Inflammatory macrophage treated with lipopolysaccharide for 4 hours (primary cell): Measurements from ENCODE around the gene GSTM4.

Experiments used
- DNase-seq: peaks from one replicate; pipeline ENCODE4 v3.0.0-alpha.2; 2020

The GSTM4 gene

DNA sequence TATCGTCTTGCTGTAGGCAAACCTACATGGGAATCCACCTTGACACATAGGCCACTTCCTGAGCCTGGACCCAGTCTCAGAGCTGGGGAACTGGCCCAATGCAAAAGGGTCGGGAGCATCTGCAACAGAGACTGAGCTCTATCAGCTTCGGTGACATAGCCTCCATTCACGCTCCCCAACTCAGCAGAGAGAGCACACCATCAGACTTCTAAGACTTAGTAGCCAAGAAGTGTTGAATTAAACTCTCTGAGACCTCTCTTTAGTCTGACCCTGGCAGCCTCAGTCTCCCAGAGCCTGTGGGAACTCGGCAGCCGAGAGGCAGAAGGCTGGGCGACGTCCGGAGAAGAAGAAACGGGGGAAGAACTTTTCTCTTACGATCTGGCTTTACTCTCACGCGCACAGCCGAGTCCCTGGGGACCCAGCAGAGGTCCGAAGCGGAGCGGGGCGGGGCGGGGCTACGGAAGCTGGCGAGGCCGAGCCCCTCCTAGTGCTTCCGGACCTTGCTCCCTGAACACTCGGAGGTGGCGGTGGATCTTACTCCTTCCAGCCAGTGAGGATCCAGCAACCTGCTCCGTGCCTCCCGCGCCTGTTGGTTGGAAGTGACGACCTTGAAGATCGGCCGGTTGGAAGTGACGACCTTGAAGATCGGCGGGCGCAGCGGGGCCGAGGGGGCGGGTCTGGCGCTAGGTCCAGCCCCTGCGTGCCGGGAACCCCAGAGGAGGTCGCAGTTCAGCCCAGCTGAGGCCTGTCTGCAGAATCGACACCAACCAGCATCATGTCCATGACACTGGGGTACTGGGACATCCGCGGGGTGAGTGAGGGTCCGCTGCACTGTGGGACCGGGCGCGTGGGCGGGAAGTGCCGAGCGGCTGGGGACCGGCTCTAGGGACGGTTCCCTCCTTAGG is at the start of gene GSTM4:
TSS of gene GSTM4 (plus strand) at position 485 of the 905 bp plus-strand sequence. CDS start at position 776, 291 bp downstream.
- DNase-seq: peak; percentile 70

DNA sequence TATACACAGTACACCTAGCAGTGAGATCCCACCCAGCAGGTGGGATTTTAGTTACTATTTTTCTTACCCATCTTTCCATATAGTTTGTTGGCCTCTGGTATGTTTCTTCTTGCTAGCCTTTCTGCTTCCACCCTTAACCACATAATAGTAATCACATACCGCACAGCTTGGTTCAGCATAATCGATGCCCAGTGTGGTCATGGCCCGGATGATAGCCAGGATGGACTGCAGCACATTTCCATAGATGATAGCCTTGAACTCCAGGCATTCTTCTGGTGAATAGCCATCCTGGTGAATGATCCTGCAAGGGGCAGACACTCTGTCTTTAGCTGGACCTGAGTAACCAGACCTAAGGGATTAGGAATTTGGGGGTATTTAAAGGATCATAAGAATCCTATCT is 46.0 kb upstream of the GSTM4 start:
- no peak for DNase-seq

DNA sequence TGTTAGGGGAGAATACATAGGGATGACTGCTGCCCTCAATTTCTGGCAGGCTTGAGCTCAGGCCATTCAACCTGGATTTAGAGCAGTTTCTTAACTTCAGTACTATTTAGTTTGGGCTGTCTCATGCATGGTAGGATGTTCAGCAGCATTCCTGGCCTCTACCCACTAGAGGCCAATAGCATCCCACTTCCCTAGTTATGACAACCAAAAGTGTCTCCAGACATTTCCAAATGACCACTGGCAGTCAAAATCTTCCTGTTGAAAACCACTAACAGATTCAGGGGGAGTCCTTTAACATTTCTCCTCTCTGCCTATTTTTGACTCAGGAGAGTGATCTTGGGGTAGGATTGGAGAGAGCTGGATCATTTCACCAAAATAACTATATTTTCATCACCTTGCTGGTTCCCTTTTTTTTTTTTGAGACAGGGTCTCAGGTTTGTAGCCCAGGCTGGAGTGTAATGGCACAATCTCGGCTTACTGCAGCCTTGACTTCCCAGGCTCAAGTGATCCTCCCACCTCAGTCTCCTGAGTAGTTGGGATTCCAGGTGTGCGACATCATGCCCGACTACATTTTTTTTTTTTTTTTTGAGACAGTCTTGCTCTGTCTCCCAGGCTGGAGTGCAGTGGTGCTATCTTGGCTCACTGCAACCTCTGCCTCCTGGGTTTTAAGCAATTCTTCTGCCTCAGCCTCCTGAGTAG is 45.1 kb upstream of the GSTM4 start:
- no peak for DNase-seq

DNA sequence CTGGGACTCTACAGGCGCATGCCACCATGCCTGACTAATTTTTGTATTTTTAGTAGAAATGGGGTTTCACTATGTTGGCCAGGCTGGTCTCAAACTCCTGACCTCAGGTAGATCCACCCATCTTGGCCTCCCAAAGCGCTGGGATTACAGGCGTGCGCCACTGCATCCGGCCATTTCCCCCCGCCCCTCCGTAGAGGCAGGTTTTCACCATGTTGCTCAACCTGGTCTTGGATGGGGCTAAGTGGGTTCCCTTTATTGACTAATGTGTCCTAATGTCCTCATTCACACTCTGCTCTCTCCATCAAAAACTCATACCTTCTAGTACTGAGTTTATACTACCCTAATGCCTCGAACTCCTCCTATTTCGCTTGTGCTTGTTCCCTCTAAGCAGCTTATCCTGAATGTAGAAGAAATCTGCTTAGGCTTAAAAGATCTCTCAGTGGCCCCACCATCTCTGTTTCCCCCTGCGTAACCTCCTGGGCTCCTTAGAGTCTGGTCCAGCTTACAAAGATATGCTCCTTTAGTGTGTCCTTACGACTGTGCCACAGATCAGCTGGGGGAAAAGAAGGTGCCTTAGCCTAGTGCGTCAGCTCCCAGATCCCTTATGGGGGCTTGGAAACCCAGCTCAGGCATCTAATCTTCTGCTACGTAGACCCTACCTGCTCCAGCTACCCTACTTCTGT is 44.5 kb upstream of the GSTM4 start:
- DNase-seq: no peak

DNA sequence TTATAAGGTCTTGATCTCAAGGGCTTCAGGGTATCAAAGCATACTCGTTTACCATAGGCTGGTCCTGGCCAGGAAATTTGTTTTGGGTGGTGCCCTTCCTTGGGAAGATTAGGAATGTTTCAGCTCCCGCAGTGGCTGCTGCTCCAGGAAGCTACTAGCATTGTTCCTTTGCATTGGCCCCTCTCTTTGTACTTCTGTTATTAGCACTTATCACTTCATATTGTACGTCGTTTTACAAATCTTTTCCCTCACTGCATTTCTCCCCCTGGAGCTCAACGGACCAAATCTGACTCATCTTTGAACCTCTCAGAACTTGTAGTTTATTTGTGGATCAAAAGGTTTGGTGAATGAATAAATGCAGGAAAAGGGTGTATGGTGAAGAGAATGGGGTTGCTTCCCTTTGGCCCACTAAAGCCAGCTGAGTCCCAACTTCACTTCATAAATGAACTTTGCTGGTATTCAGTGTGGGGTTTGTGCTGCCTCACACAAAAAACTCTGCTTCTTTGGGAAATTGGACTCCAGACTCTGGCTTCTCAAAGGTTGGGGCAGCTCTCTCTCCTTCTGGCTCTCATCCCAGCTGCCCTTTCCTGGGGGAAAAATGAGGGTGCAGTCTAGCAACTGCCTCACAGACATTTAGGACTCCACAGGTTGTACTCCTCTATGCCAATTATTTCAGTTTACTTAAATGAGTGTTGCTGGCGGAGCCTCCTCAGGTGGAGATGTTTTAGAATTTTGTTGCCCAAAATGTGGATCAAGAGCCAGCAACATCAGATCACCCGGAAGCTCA is 42.3 kb upstream of the GSTM4 start:
- no peak for DNase-seq

DNA sequence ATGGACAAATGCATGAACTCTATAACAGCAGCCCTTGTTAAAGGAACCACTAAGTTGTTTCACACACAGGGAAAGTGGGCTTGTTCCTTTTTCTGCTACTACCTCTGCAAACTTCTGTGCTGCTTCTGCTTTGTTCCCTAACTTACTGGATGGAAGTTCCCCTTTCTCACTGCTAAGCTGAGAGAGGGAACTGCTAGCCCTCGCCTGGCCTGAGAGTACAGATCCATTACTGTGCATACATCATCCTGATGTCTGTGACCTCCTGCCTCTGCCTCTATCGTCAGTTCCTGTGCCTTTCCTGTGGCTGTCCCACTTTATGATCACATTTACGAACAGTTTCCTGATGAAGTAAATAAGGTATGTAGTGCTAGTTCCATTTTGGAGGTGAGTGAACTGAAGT is 40.0 kb upstream of the GSTM4 start:
- DNase-seq: peak; percentile 96

DNA sequence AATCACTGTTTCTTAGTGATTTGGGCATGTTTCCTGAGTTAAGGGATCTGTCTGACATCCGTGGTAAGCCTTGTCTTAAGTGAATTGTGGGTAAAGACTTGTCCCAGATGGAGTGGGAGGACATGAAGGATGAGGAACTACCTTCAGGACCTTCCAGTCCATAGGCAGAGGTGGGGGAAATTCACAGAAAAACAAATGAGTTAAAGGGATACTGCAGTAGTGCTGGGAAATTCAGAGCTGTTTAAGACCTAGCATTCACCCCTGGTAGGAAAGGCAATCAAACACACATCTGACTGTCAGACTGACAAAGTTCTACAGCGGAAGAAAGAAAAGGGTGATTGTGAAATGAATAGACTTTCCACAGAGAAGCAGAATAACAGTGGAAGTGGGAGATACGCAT is 39.5 kb upstream of the GSTM4 start:
- DNase-seq: peak; percentile 80

DNA sequence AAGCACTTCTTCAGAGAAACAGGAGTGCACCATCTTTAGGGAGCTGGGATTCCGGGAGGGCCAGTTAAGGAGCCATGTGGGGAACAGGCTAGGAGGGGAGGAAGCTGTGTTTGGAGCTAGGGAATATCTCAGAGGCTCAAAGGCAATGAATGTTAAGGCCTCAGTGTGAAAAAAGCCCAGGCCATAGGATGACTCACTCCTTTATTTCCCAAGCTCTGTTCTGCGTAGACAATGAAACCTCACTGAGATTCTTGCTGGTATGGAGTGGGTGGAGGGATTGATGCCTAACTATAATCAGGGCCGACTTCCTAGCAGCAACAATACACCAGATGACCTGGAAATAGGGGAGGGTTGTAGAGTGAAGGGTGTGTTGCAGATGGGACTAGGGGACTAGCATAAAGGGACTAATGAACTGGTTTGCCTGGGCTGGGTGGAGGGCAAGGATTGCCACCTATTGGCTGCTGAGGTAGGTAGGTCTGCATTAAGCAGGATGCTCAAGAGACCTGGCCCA is 38.6 kb upstream of the GSTM4 start:
- DNase-seq: peak; percentile 91

DNA sequence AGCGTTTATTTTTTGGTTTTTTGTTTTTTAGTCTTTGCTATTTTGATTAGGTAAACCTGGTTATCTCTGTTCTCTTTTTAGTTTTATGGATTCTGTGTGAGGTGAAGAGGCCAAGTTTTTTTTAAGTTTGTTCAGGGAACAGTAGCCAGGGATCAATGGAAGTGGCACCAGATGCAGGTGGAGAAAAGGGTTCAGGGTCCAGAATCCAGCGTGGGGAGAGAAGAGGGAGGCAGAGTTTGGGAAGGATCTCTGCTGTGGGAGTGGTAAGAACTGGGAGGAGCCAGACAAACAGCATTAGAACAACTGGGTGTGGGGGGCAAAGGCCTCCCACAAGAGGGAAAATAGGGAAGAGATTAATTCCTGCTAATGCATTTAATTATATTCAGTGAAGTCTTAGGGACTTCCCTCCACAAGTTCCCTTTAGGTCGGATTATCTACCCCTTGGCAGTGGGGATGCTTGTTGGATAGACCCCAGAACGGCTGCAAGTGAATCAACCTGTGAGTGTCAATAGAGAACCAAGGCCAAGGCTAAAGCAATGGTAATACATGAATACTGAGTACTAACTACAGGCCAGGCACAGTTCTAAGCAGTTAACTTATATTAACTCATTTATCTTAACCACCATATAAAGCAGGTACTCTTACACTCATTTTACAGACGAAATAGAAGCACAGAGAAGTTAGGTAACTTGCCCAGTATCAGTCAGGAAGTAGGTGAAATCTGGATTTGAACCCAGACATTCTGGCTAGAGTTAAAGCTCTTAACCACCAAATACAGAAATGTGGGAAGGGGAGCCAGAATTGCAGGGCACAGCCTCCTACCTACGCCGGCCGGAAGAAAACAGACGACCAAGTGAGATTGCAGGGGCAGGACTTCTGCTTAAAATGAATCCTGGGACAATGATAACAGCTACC is 37.0 kb upstream of the GSTM4 start:
- peak; percentile 57 for DNase-seq

DNA sequence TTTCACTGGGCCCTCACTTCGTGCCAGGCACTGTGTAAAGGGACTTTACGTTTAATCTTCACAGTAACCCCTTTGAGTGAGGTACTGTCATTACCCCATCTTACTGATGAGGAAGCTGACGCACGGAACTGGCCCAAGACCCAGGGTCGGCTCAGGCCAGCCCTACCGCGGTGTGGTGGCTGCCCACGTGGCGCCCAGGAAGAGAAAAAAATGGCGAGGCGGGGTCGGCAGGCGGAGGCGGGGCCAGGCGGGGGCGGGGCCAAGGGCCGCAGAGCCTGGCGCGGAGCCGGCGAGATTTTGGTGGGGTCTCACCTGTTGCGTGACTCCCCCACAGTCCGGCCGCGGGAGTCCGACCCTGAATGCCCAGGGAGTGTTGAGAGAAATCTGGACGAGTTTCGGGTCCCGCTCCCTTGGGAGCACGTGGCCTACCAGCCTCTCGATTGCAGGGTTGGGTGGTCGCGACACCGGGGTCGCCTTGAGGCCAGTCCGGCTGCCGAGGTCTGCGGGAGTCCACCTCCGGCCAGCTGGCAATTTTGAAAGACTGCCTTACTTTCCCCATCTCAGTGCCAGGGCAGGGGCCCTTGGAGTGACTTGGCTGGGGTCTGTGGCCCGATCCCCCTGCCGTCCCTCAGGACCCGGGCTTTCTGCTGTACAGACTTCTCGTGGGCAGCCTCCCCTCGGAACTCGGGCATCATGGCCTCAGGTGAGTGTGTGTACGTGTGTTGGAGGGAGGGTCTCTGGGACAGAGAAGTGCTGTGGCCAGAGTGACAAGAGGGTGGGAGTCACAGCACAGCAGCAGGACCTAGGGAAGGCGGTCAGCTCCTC is 36.1 kb upstream of the GSTM4 start, which contains the start of the genes AMPD2 and GNAT2:
TSS of gene AMPD2 (plus strand) at position 262 of the 825 bp plus-strand sequence. CDS start 1,339 bp downstream, outside the sequence.
TSS of gene GNAT2 (minus strand) at position 41 of the 825 bp plus-strand sequence. CDS start 6,746 bp downstream, outside the sequence.
- peak; percentile 93 for DNase-seq

DNA sequence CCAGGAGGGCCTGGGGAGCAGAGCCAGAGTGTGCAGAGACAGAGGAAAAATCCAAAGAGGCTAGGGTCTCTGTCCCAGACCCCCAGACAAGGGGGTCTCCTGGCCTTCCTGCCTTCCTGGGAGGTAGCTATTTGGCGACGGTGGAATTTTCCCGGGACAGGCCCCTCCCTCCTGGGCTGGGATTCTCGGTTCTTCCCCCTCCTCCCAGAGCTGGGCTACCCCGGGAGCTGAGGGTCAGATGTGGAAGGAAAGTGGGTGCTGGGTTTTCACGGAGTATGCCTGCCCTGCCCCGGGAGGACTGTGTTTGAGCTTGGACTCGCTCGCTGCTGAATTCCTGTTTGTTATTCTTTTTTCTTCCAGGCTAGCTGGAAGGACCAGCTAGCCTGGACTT is 35.5 kb upstream of the GSTM4 start:
- no peak for DNase-seq

DNA sequence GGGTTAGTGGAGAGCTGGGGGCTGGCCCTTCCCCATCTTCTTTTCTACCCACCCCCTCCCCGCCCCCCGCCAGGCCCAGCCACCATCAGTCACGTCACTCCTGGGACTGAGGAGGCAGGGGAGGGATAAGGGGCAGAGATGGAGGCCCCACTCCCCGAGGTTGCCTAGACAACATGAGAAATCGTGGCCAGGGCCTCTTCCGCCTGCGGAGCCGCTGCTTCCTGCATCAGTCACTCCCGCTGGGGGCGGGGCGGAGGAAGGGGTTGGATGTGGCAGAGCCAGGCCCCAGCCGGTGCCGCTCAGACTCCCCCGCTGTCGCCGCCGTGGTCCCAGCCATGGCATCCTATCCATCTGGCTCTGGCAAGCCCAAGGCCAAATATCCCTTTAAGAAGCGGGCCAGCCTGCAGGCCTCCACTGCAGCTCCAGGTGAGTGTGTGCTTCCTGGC is 35.0 kb upstream of the GSTM4 start:
- DNase-seq: peak; percentile 93

DNA sequence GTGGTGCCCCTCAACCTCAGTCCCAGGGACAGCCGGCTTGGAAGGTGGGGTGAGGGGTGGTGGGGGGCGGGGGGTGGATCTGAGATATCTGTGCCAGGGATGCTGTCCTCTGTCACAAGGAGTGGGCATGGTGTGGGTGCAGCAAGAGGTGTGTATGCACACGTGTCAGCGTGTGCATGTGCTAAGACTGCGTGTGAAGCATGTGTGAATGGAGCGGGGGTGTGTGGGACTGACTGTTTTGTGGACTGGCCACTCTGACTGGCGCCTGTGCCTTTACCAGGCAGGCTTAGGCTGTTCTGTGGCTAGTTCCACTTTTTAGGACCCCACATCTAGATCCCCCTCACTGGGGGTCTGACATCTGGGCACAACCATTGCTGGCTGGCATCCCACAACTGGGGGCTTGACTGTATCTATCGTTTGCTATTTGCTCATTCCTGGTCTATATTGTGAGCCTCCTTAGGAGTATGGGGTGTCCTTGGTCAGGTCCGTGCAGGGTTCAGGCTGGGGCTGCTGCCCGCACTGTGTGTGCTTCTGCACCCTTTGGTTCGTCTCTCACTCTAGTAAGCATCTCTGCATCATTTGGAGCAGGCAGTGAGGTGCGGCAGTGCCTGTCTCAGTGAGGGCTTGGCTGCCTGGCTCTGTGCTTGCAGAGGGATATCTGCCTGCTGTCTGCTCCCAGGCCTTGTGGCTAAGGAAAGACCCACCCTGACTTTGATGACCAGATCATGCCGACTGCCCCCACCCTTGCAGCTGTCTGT is 34.3 kb upstream of the GSTM4 start:
- no peak for DNase-seq

DNA sequence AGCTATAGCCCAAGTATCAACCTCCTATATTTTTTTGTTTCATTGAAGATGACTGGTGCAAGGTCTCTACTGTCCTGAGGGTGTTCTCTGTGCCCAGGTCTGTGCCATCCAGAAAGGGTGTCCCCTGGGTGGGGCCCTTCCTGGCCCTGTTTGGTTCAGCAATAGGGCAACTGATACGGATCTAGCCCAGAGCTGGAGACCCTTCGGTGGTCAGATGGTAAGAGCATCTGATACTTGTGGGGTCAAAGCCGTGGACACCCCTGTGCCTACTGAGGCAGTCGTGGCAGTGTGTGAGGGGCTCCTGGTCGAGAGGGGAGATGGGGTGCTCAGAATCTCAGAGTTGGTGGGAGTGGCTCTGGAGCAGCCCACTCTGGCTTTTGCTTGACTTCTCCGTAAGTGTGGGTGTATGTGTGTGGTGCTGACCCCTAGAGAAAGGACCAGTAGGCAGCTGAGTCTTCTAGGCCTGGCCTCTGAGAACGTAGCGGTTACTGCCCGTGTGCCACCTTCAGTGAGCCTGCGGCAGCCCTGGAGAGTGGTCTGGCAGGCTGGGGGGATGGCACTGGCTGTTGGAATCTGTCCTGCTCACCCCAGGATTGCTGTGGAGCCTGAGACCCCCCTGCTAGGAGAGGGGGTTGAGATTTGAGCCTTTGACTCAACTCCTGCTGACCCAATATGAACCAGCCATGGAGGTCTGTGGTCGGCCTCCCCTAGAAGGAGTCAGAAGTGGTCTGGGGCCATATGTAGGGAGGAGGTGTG is 33.6 kb upstream of the GSTM4 start:
- no peak for DNase-seq

DNA sequence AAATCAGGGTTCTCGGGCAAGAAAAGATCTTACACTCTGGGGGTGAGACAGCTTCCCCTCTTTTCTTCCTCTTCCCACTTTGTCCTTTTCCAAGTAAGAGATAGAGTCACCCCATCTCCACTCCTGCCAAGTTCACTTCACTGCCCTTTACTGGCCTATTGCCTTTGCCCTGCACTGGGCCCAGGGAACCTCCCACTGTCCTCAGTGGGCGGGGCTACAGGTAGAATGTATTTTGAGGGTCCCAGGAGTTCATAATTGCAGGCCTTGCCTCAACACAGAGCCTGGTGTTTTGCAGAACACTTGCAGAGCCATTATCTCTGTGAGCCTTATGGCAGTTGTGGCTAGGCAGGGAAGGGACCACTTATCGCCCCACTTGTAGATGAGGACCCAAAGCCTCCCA is 33.0 kb upstream of the GSTM4 start:
- DNase-seq: no peak

DNA sequence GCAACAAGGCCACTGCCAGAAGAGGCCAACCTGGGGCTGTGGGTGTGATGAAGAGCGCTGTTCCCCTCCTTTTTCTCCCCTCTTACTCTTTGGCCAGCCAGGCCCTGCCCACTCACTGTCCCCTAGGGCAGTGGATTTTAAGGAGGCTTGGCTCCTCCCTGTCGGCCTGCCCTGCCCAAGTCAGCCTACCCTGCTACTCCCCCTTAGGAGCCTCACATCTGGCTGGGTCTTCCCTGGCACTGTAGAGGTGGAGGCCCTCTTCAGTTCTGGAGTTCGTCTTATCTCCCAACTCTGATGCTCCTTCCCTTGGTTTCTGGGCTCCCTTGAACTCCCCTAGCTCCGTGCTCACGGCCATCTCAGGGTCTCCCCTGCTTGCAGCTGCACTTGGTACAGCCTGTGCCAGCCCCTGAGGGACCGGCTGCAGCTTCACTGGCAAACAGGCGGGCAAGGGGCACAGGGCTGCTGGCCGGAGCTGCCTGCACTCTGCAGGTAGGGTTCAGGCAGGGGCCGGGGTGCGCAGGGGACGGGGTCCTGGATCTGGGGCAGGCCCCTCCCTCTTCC is 32.2 kb upstream of the GSTM4 start:
- no peak for DNase-seq

DNA sequence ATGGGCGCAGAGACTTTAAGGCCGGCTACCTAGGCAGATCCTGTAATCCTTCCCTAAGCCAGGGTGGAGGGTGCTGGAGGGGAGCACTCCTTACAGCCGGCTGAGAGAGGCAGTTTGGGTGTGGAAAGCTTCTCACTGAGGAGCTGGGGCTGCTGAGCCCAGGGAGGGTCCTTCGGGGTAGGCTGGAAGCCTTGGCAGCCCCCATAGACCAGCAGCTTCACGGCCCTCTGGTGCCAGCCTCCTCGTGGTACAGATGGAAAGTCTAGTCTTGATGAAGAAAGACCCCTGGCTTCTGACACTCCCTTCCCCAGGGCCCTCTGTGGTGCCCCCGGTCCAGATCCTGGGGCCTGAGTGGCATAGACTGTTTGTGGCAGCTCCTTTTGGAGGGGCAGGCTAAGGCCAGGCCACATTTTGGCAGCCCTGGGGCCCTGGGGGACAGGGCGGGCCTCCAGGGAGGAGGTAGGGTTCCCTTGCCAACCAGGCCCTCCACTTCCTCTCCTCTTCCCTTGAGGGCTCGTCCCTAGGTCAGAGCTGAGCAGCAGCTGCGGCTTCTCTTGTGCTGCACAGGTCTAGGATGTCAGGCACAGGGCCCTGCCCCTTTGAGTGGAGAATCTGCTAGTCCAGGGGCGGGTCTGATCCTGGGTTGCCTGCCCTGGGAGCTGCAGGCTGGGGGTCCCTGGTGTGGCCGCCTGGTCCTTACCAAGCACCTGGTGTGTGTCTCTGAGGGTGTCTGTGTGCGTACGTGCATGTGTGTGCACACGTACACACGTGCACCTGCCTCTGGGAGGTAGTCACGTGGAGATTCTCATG is 31.5 kb upstream of the GSTM4 start:
- no peak for DNase-seq
